Tibial nerve (tissue), 4 donors: ENCODE results near the gene SPON1. TPM values are rescaled to one million over a fixed set of nuclear protein-coding genes. Genes with fewer than 3 reads are reported as not detected.
"Not testable (repeated sequence)": the region's sequence is repeated elsewhere in the genome, so short reads cannot be mapped to it uniquely, and the experiment has no call there.

Experiments used
- DNase-seq, 2 donors: peaks; one replicate each; pipeline ENCODE4 v3.0.0-alpha.2; 2019; ENCODE audit warnings: low spot score in 2 of 2
- H3K27ac ChIP-seq, 4 donors: fragments of 200-600 bp; sonication (generic) in 3 of 4; one replicate each; pipeline ENCODE4 v1.5.1; 2017 to 2019; ENCODE audit warnings: mild to moderate bottlenecking in 1 of 4
- H3K27me3 ChIP-seq, 2 donors: fragments of 200-600 bp; sonication (generic) in 1 of 2; one replicate each; pipeline versions ENCODE4 v1.5.1 to v1.6.0; 2017 to 2019
- H3K36me3 ChIP-seq, 3 donors: fragments of 200-600 bp; sonication (generic); one replicate each; pipeline ENCODE4 v1.5.1; 2018 to 2019
- H3K4me1 ChIP-seq, 4 donors: fragments of 200-600 bp; sonication (generic) in 3 of 4; one replicate each; pipeline ENCODE4 v1.5.1; 2017 to 2019
- H3K4me3 ChIP-seq, 4 donors: fragments of 200-600 bp; sonication (generic) in 3 of 4; one replicate each; pipeline ENCODE4 v1.5.1; 2017 to 2019; ENCODE audit warnings: mild to moderate bottlenecking in 1 of 4, moderate library complexity in 1 of 4
- H3K9me3 ChIP-seq, 4 donors: fragments of 200-600 bp; sonication (generic) in 3 of 4; one replicate each; pipeline ENCODE4 v1.5.1; 2017 to 2019
- CTCF ChIP-seq, 5 experiments: fragments of 200-600 bp in 3 of 5; fragments of 450-650 bp in 2 of 5; sonication (generic) in 3 of 5; IDR thresholded peaks; one replicate each; pipeline ENCODE4 v1.5.1; 2016 to 2019; ENCODE audit warnings: antibody characterized with exemption in 5 of 5, mild to moderate bottlenecking in 3 of 5, moderate library complexity in 2 of 5
- EP300 ChIP-seq, 2 donors: sonication (generic); formaldehyde crosslinking; IDR thresholded peaks; one replicate each; pipeline ENCODE4 v1.6.1; 2017; ENCODE audit warnings: antibody characterized with exemption in 2 of 2, mild to moderate bottlenecking in 1 of 2
- POLR2A ChIP-seq, 2 donors: fragments of 450-650 bp; IDR thresholded peaks; one replicate each; pipeline ENCODE4 v1.6.1; 2017; ENCODE audit warnings: antibody characterized with exemption in 2 of 2, mild to moderate bottlenecking in 2 of 2, moderate library complexity in 2 of 2
- WGBS, 2 donors: methylation state at CpG; one replicate each; pipeline ENCODE4 v1.1.5; 2018; 5-methylcytosine and 5-hydroxymethylcytosine counted together
- total RNA-seq, 4 donors: library from RNA; depleted of rRNA; stranded (reverse); fragments of >200 nt; gene quantifications; one replicate each; pipeline ENCODE4 v1.1.0, GENCODE V29; 2016

SPON1 gene
- total RNA-seq, 4 donors from 2014 or later = 13.5 to 33.9 (median 30.2) TPM

GRCh38 chr11:14269692-14270573 lies 307.4 kb downstream of the SPON1 start:
- H3K4me3 ChIP-seq = no peak overlapping the region

GRCh38 chr11:14270690-14271542 lies 308.4 kb downstream of the SPON1 start:
- no peaks in the 10 kb centered on the region for H3K4me1 ChIP-seq
- H3K4me3 ChIP-seq = no peak overlapping the region
- H3K27ac ChIP-seq = no peak overlapping the region
- 66 to 67% methylated on average over 6 of the region's 6 CpGs for WGBS, 2 donors
- H3K9me3 ChIP-seq = no peaks in the 10 kb centered on the region
- DNase-seq = no peak
- peaks cover 0 to 14% (median 0%) of the 10 kb centered on the region in 3 donors for H3K36me3 ChIP-seq
- no peaks in the 10 kb centered on the region for H3K27me3 ChIP-seq
- no peak for TF ChIP-seq EP300 (IDR thresholded peaks at IDR 0.05)
- TF ChIP-seq POLR2A (IDR thresholded peaks at IDR 0.05) = no peak
- TF ChIP-seq CTCF (IDR thresholded peaks at IDR 0.05) = no peak

More at GRCh38 chr11:14269692-14270573, 307.4 kb downstream of the SPON1 start:
- no peak for DNase-seq
- H3K4me1 ChIP-seq = no peaks in the 10 kb centered on the region
- no peaks in the 10 kb centered on the region for H3K27me3 ChIP-seq
- no peak overlapping the region for H3K27ac ChIP-seq
- WGBS, 2 donors = 76 to 86% methylated on average over 5 of the region's 5 CpGs
- peaks cover 0 to 22% (median 0%) of the 10 kb centered on the region in 3 donors for H3K36me3 ChIP-seq
- TF ChIP-seq POLR2A (IDR thresholded peaks at IDR 0.05) (no peak), CTCF (IDR thresholded peaks at IDR 0.05) (no peak), EP300 (IDR thresholded peaks at IDR 0.05) (no peak)
- H3K9me3 ChIP-seq = peaks cover 0 to 3% (median 0%) of the 10 kb centered on the region in 4 donors

GRCh38 chr11:14273895-14274294 lies 311.4 kb downstream of the SPON1 start:
- TF ChIP-seq EP300 (IDR thresholded peaks at IDR 0.05) (no peak), POLR2A (IDR thresholded peaks at IDR 0.05) (no peak), CTCF (IDR thresholded peaks at IDR 0.05) (no peak)
- Histone ChIP-seq H3K27ac (no peak overlapping the region), H3K36me3 (peaks cover 0 to 12% (median 0%) of the 10 kb centered on the region in 3 donors), H3K4me3 (no peak overlapping the region), H3K9me3 (no peaks in the 10 kb centered on the region), H3K4me1 (no peaks in the 10 kb centered on the region), H3K27me3 (no peaks in the 10 kb centered on the region)
- 61 to 65% methylated on average over 2 of the region's 2 CpGs for WGBS, 2 donors
- no peak for DNase-seq

GRCh38 chr11:14275076-14275475 lies 312.6 kb downstream of the SPON1 start:
- DNase-seq = no peak
- Histone ChIP-seq H3K27me3 (no peaks in the 10 kb centered on the region), H3K4me1 (no peaks in the 10 kb centered on the region), H3K4me3 (no peak overlapping the region), H3K36me3 (peaks cover 0 to 23% (median 0%) of the 10 kb centered on the region in 3 donors), H3K9me3 (no peaks in the 10 kb centered on the region), H3K27ac (no peak overlapping the region)
- TF ChIP-seq CTCF (IDR thresholded peaks at IDR 0.05) = no peak
- TF ChIP-seq EP300 (IDR thresholded peaks at IDR 0.05) = no peak
- no peak for TF ChIP-seq POLR2A (IDR thresholded peaks at IDR 0.05)

- not testable (repeated sequence) for H3K4me3 ChIP-seq, H3K9me3 ChIP-seq, H3K4me1 ChIP-seq, H3K27me3 ChIP-seq, H3K27ac ChIP-seq, DNase-seq
- peaks cover 0 to 24% (median 0%) of the 10 kb centered on the region in 3 donors for H3K36me3 ChIP-seq
- 85% methylated on average over 1 of the region's 1 CpG; no CpG with 5 or more reads in 1 of the 2 donors for WGBS, 2 donors
These were observed 316.3 kb downstream of the SPON1 start for GRCh38 chr11:14278869-14279268.
